Mucosa of stomach (tissue), 1 donor: ENCODE measurements around the gene MRGPRE.

Experiments used
- H3K27me3 ChIP-seq: one replicate; pipeline ENCODE4 v1.7.0; 2013; ENCODE audit warnings: mild to moderate bottlenecking, low read length; ENCODE audit not compliant: control insufficient read depth, insufficient read depth
- H3K36me3 ChIP-seq: one replicate; pipeline ENCODE4 v1.7.0; 2013; ENCODE audit warnings: low read length; ENCODE audit not compliant: control insufficient read depth, insufficient read depth
- H3K4me1 ChIP-seq: one replicate; pipeline ENCODE4 v1.7.0; 2013; ENCODE audit warnings: mild to moderate bottlenecking, low read length; ENCODE audit not compliant: control insufficient read depth, insufficient read depth
- H3K4me3 ChIP-seq: one replicate; pipeline ENCODE4 v1.7.0; 2013; ENCODE audit warnings: low read length
- H3K9ac ChIP-seq: one replicate; pipeline ENCODE4 v1.7.0; 2013; ENCODE audit warnings: mild to moderate bottlenecking, low read length, moderate library complexity
- H3K9me3 ChIP-seq: one replicate; pipeline ENCODE4 v1.7.0; 2013; ENCODE audit warnings: mild to moderate bottlenecking, low read length, moderate library complexity; ENCODE audit not compliant: control insufficient read depth
- donor health status: Pancreatic carcinoma.

The MRGPRE gene

DNA sequence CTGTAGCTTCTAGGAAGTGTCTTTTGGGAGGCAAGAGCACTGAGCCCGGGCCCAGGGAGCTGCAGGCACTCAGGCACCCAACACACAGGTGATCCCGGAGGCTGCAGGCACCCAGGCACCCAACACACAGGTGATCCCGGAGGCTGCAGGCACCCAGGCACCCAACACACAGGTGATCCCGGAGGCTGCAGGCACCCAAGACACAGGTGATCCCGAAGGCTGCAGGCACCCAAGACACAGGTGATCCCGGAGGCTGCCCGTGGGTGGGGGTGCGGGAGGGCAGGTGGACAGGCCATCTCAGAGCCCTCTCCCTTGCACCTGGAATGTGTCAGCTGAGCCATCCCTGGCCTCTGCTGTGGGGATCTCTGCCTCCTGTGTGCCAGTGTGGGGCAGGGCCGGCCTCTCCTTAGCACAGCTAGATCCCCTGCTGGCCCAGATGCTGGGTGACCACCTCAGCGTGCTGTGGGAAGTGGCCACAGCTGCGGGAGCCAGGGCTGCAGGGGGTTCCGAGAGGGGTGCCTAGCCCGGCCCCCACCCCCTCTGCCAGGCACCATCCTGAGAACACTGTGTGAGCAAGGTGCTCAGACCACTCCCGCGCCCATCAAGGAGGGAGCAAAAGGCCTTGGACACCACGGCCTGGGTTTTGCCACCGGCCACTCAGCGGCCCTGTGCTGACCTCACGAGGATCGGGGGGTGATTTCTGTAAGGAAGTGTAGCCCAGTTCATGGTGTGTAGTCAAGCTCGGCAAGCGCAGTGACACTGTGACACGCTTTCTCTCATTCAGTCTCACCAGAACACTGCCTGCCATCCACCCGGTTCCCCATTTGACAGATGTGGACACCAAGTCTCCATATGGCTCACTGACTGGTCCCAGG lies 27.8 kb downstream of the MRGPRE start:
- Histone ChIP-seq H3K36me3 (no peaks in the 10 kb centered on the region), H3K27me3 (peaks cover 47% of the 10 kb centered on the region), H3K4me3 (no peak overlapping the region), H3K9me3 (no peaks in the 10 kb centered on the region), H3K4me1 (peaks cover 3% of the 10 kb centered on the region), H3K9ac (no peak overlapping the region)

GRCh38 chr11:3203221-3204043 lies 28.8 kb downstream of the MRGPRE start:
- peaks cover 3% of the 10 kb centered on the region for H3K4me1 ChIP-seq
- H3K36me3 ChIP-seq = no peaks in the 10 kb centered on the region
- peaks cover 47% of the 10 kb centered on the region for H3K27me3 ChIP-seq
- H3K9me3 ChIP-seq = no peaks in the 10 kb centered on the region
- H3K4me3 ChIP-seq = no peak overlapping the region
- H3K9ac ChIP-seq = no peak overlapping the region

GRCh38 chr11:3202759-3203158 lies 29.5 kb downstream of the MRGPRE start:
- Histone ChIP-seq H3K9me3 (no peaks in the 10 kb centered on the region), H3K4me3 (no peak overlapping the region), H3K9ac (no peak overlapping the region), H3K27me3 (peaks cover 47% of the 10 kb centered on the region), H3K36me3 (no peaks in the 10 kb centered on the region), H3K4me1 (peaks cover 3% of the 10 kb centered on the region)

DNA sequence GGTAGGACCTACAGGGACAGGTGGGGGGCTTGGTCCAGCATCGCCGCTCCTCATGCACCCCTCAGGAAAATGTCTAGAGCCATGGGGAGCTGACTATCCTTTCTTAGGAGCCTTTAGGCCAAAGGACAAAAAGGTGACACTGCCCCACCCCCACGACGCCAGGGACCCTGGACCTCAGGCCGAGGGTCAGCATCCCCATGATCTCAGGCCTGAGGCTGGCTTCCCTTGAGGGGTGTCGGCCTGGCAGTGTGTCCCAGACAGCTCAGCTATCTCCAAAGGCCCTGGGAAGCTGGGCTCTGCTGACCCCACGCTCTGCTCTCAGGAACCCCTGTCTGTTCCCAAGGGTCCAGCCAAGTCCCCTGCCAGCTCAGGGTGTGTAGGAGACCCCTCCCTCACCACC lies 29.9 kb downstream of the MRGPRE start:
- no peaks in the 10 kb centered on the region for H3K9me3 ChIP-seq
- H3K4me3 ChIP-seq = no peak overlapping the region
- H3K9ac ChIP-seq = no peak overlapping the region
- H3K36me3 ChIP-seq = no peaks in the 10 kb centered on the region
- peaks cover 47% of the 10 kb centered on the region for H3K27me3 ChIP-seq
- H3K4me1 ChIP-seq = peaks cover 3% of the 10 kb centered on the region

- H3K27me3 ChIP-seq = peaks cover 47% of the 10 kb centered on the region
These were observed 30.5 kb downstream of the MRGPRE start for GRCh38 chr11:3201677-3202181.

DNA sequence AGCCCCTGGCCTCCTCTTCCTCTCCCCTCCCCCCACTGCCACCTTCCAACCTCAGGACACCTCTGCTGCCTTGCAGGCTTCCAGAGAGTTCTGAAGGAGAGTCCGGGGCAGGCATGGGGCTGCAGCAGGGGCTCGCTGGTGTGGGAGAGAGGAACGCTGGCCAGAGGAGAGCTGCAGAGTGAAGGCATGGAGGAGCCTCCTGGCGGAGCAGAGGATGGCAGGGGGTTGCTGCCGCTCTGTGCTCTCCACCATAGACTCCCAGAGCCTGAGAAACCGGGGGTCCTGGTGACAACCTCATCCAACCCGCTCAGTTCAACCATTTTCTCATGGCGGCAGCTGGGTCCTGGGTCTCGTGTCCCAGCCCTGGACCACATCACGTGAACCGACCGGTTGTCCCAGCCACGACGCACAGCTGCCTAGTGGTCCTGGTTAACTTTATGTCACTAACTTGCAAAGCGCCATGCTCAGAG lies 31.1 kb downstream of the MRGPRE start:
- Histone ChIP-seq H3K27me3 (peaks cover 47% of the 10 kb centered on the region), H3K36me3 (no peaks in the 10 kb centered on the region), H3K4me3 (no peak overlapping the region), H3K4me1 (peaks cover 3% of the 10 kb centered on the region), H3K9me3 (no peaks in the 10 kb centered on the region), H3K9ac (no peak overlapping the region)

More at GRCh38 chr11:3201677-3202181, 30.5 kb downstream of the MRGPRE start:
- Histone ChIP-seq H3K36me3 (no peaks in the 10 kb centered on the region), H3K9me3 (no peaks in the 10 kb centered on the region), H3K4me1 (peaks cover 3% of the 10 kb centered on the region), H3K9ac (no peak overlapping the region), H3K4me3 (no peak overlapping the region)

GRCh38 chr11:3200388-3201111 lies 31.7 kb downstream of the MRGPRE start:
- H3K4me1 ChIP-seq = peaks cover 3% of the 10 kb centered on the region
- H3K36me3 ChIP-seq = no peaks in the 10 kb centered on the region
- peaks cover 46% of the 10 kb centered on the region for H3K27me3 ChIP-seq
- H3K9ac ChIP-seq = no peak overlapping the region
- H3K9me3 ChIP-seq = no peaks in the 10 kb centered on the region
- no peak overlapping the region for H3K4me3 ChIP-seq

GRCh38 chr11:3199537-3200295 lies 32.5 kb downstream of the MRGPRE start:
- H3K36me3 ChIP-seq = no peaks in the 10 kb centered on the region
- no peaks in the 10 kb centered on the region for H3K4me1 ChIP-seq
- H3K9me3 ChIP-seq = no peaks in the 10 kb centered on the region
- H3K27me3 ChIP-seq = peaks cover 42% of the 10 kb centered on the region
- H3K4me3 ChIP-seq = no peak overlapping the region
- no peak overlapping the region for H3K9ac ChIP-seq

GRCh38 chr11:3198815-3199214 lies 33.4 kb downstream of the MRGPRE start:
- no peak overlapping the region for H3K9ac ChIP-seq
- no peaks in the 10 kb centered on the region for H3K36me3 ChIP-seq
- H3K27me3 ChIP-seq = peaks cover 33% of the 10 kb centered on the region
- H3K4me1 ChIP-seq = no peaks in the 10 kb centered on the region
- H3K9me3 ChIP-seq = no peaks in the 10 kb centered on the region
- no peak overlapping the region for H3K4me3 ChIP-seq

GRCh38 chr11:3197878-3198528 lies 34.2 kb downstream of the MRGPRE start:
- H3K36me3 ChIP-seq = no peaks in the 10 kb centered on the region
- peaks cover 27% of the 10 kb centered on the region for H3K27me3 ChIP-seq
- H3K9ac ChIP-seq = no peak overlapping the region
- H3K9me3 ChIP-seq = no peaks in the 10 kb centered on the region
- no peaks in the 10 kb centered on the region for H3K4me1 ChIP-seq
- no peak overlapping the region for H3K4me3 ChIP-seq
